ENCODE results near the gene ALDH2.
"Not testable (repeated sequence)": the region's sequence is repeated elsewhere in the genome, so short reads cannot be mapped to it uniquely, and the experiment has no call there.

The ALDH2 gene

GRCh38 chr12:111829635-111830034 is 62.9 kb downstream of the ALDH2 start:
- not testable (repeated sequence) for DNase-seq

GRCh38 chr12:111834740-111835386 is 68.1 kb downstream of the ALDH2 start:
- peak; percentile 63 for DNase-seq

GRCh38 chr12:111835531-111836181 is 68.9 kb downstream of the ALDH2 start:
- DNase-seq = not testable (repeated sequence)

- peak; percentile 84 for DNase-seq
Measured at GRCh38 chr12:111838353-111838752, 71.6 kb downstream of the ALDH2 start.

- DNase-seq = peak; percentile 34
Measured at GRCh38 chr12:111840807-111841206, 74.1 kb downstream of the ALDH2 start.

- DNase-seq = peak; percentile 69
Measured at GRCh38 chr12:111841236-111841749, 74.6 kb downstream of the ALDH2 start.

GRCh38 chr12:111841750-111842555 is 75.2 kb downstream of the ALDH2 start, which contains the start of gene MAPKAPK5:
TSS of gene MAPKAPK5 (plus strand) at chr12:111842228. CDS start at chr12:111842734, 506 bp downstream.
- DNase-seq = peak; percentile 97

GRCh38 chr12:111842556-111843396 is 76.0 kb downstream of the ALDH2 start:
- DNase-seq = peak; percentile 39

GRCh38 chr12:111846016-111846415 is 79.3 kb downstream of the ALDH2 start:
- no peak for DNase-seq

- DNase-seq = no peak
Measured at GRCh38 chr12:111850526-111850925, 83.8 kb downstream of the ALDH2 start.

GRCh38 chr12:111858186-111858585 is 91.5 kb downstream of the ALDH2 start:
- no peak for DNase-seq

GRCh38 chr12:111858778-111859177 is 92.0 kb downstream of the ALDH2 start:
- no peak for DNase-seq

- no peak for DNase-seq
Measured at GRCh38 chr12:111864913-111865312, 98.2 kb downstream of the ALDH2 start.
